ENCODE data around the gene FKBP15. TPM values are rescaled to one million over a fixed set of nuclear protein-coding genes. Genes with fewer than 3 reads are reported as not detected.
A peak's percentile ranks its signal among the peaks of the same experiment; 100 is the strongest.
"Not testable (repeated sequence)": the region's sequence is repeated elsewhere in the genome, so short reads cannot be mapped to it uniquely, and the experiment has no call there.

FKBP15 gene
- total and polyA plus RNA-seq, 9 donors: 16.8 to 24.2 (median 20.1) TPM

DNA sequence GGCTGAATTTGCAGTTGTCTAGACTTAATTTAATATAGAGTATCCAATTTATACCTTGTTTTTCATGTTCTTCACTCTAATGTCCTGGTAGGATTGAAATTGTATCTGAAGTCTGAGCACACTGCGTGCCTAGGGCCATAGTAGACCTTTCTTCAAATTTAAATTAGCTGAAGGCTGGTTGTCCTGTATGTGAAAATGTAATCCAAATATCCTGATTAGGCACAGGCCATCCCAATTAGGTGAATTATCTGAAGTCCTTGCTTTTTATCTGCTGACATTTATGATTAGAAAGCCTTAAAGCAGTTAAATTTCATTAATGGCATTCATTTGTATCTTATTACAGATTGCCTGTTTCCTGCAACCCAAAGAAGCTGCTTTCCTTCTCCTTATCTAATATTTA, 33.9 kb upstream of the FKBP15 start:
- no peak for DNase-seq
- Histone ChIP-seq H3K4me1 (ENCODE audit: control insufficient read depth, insufficient read depth, low read length) (no peaks in the 10 kb centered on the region), H3K27me3 (ENCODE audit: control insufficient read depth, insufficient read depth, low read length) (no peaks in the 10 kb centered on the region), H3K36me3 (ENCODE audit: control insufficient read depth, insufficient read depth, low read length) (peaks cover 17% of the 10 kb centered on the region), H3K27ac (ENCODE audit: low read length) (no peak overlapping the region), H3K9me3 (replicated peaks; ENCODE audit: control insufficient read depth, low read depth, low read length) (peaks cover 3% of the 10 kb centered on the region), H3K4me3 (ENCODE audit: low read length) (no peak overlapping the region)
- WGBS (ENCODE audit: insufficient coverage): no CpG with 5 or more reads among the region's 1 CpG

DNA sequence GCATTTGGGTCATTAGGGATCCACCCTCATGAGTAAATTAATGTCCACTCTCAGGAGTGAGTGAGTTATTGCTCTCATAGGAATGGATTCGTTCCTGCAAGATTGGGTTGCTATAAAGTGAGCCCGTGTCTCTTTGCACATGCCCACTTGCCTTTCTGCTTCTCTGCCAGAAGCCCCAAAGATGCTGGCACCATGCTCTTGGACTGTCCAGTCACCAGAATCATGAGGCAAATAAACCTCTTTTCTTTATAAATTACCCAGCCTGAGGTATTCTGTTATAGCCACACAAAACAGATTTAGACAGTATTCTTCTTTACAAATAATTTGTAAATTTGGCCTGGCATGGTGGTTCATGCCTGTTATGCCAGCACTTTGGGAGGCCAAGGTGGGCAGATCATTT, 29.7 kb upstream of the FKBP15 start:
- DNase-seq: no peak
- H3K4me3 ChIP-seq (ENCODE audit: low read length): no peak overlapping the region
- no peaks in the 10 kb centered on the region for H3K36me3 ChIP-seq (ENCODE audit: control insufficient read depth, insufficient read depth, low read length)
- 89% methylated on average over 1 of the region's 2 CpGs for WGBS (ENCODE audit: insufficient coverage)
- H3K4me1 ChIP-seq (ENCODE audit: control insufficient read depth, insufficient read depth, low read length): no peaks in the 10 kb centered on the region
- no peaks in the 10 kb centered on the region for H3K27me3 ChIP-seq (ENCODE audit: control insufficient read depth, insufficient read depth, low read length)
- peaks cover 3% of the 10 kb centered on the region for H3K9me3 ChIP-seq (replicated peaks; ENCODE audit: control insufficient read depth, low read depth, low read length)
- no peak overlapping the region for H3K27ac ChIP-seq (ENCODE audit: low read length)

DNA sequence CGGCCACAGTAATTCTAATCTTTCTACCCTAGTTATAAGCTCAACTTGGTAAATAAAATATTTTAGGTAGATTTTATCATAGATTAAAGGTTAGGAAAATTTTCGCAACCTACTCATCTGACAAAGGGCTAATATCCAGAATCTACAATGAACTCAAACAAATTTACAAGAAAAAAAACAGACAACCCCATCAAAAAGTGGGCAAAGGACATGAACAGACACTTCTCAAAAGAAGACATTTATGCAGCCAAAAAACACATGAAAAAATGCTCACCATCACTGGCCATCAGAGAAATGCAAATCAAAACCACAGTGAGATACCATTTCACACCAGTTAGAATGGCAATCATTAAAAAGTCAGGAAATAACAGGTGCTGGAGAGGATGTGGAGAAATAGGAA, 28.6 kb upstream of the FKBP15 start:
- H3K4me1 ChIP-seq (ENCODE audit: control insufficient read depth, insufficient read depth, low read length); DNase-seq; H3K27ac ChIP-seq (ENCODE audit: low read length); H3K9me3 ChIP-seq (replicated peaks; ENCODE audit: control insufficient read depth, low read depth, low read length); H3K36me3 ChIP-seq (ENCODE audit: control insufficient read depth, insufficient read depth, low read length); H3K27me3 ChIP-seq (ENCODE audit: control insufficient read depth, insufficient read depth, low read length); H3K4me3 ChIP-seq (ENCODE audit: low read length): not testable (repeated sequence)
- no CpG with 5 or more reads among the region's 2 CpGs for WGBS (ENCODE audit: insufficient coverage)

DNA sequence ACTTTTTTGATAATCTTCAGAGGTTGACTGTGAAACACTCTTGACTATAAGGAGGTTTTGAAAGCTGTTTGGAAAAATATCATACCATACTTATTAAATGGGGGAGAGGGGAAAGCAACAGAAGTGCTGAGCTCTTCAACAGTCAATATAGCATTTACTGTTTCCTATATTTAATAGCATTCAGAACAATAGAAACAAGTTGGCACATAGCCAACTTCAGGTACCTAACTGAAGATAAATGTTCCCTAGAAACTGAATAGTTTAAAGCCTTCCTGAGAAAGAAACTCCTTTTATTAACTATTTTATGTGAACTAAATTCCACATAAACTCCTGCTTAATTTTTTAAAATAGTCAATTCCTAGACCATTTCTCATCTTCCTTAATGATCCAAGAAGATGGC, 26.6 kb upstream of the FKBP15 start:
- peaks cover 3% of the 10 kb centered on the region for H3K9me3 ChIP-seq (replicated peaks; ENCODE audit: control insufficient read depth, low read depth, low read length)
- no peaks in the 10 kb centered on the region for H3K36me3 ChIP-seq (ENCODE audit: control insufficient read depth, insufficient read depth, low read length)
- H3K4me3 ChIP-seq (ENCODE audit: low read length): no peak overlapping the region
- H3K27ac ChIP-seq (ENCODE audit: low read length): no peak overlapping the region
- peak; percentile 5 for DNase-seq
- no peaks in the 10 kb centered on the region for H3K4me1 ChIP-seq (ENCODE audit: control insufficient read depth, insufficient read depth, low read length)
- no peaks in the 10 kb centered on the region for H3K27me3 ChIP-seq (ENCODE audit: control insufficient read depth, insufficient read depth, low read length)

DNA sequence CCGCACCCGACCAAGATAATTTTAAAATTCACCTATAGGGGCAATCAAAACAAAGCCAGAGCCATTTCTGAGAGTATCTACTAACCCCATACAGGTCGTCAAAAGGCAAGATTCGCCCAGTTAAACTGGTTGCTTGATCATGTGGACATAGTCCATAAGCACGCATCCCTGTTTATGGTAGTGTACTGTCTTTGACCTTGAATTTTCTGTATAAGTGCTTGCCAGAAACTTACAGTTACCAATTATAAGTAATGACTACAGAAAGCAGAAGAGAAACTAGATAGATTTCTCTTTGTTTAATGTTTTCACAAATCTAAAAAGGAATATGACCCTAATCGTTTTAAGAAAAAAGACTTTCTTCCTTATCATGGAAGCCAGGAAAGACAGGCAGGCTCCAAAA, 25.9 kb upstream of the FKBP15 start:
- Histone ChIP-seq H3K4me3 (ENCODE audit: low read length) (no peak overlapping the region), H3K27ac (ENCODE audit: low read length) (no peak overlapping the region), H3K4me1 (ENCODE audit: control insufficient read depth, insufficient read depth, low read length) (no peaks in the 10 kb centered on the region), H3K9me3 (replicated peaks; ENCODE audit: control insufficient read depth, low read depth, low read length) (peaks cover 3% of the 10 kb centered on the region), H3K27me3 (ENCODE audit: control insufficient read depth, insufficient read depth, low read length) (no peaks in the 10 kb centered on the region), H3K36me3 (ENCODE audit: control insufficient read depth, insufficient read depth, low read length) (no peaks in the 10 kb centered on the region)
- DNase-seq: no peak
- WGBS (ENCODE audit: insufficient coverage): 90% methylated on average over 2 of the region's 6 CpGs

DNA sequence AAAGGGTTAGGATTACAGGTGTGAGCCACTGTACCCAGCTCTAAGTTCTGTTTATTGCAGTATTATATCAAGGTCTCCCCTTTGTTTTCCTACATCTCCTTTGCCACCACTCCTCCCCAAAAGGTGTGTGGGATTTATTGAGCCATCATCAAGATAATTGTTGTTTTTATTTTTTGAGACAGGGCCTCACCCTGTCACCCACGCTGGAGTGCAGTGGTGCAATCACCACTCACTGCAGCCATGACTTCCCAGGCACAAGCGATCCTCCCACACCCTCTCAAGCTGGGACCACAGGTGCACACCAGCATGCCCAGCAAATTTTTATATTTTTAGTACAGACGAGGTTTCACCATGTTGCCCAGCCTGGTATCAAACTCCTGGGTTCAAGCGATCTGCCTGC, 24.8 kb upstream of the FKBP15 start:
- Histone ChIP-seq H3K27ac (ENCODE audit: low read length) (no peak overlapping the region), H3K9me3 (replicated peaks; ENCODE audit: control insufficient read depth, low read depth, low read length) (peaks cover 3% of the 10 kb centered on the region), H3K4me1 (ENCODE audit: control insufficient read depth, insufficient read depth, low read length) (no peaks in the 10 kb centered on the region), H3K4me3 (ENCODE audit: low read length) (no peak overlapping the region), H3K27me3 (ENCODE audit: control insufficient read depth, insufficient read depth, low read length) (no peaks in the 10 kb centered on the region), H3K36me3 (ENCODE audit: control insufficient read depth, insufficient read depth, low read length) (no peaks in the 10 kb centered on the region)
- no peak for DNase-seq
- 96% methylated on average over 4 of the region's 4 CpGs for WGBS (ENCODE audit: insufficient coverage)

DNA sequence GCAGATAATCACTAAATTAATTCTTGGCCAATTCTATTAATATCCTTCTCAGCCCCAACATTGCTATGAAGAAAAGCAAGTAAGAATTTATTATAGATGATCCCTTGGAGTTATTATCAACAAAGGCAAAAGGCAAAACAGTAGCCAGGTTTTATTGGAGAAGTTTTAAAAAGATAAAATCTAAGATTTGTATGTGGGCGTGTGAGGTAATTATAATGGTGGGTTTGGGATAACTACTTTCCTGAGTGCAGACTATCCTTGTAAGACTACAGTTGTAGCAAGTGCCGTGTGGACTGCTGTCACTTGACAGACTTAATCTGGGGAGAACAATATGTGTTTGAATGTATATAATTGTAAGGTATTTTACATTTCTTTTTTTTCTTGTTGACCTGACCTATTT, 23.5 kb upstream of the FKBP15 start:
- Histone ChIP-seq H3K4me1 (ENCODE audit: control insufficient read depth, insufficient read depth, low read length) (no peaks in the 10 kb centered on the region), H3K36me3 (ENCODE audit: control insufficient read depth, insufficient read depth, low read length) (no peaks in the 10 kb centered on the region), H3K4me3 (ENCODE audit: low read length) (no peak overlapping the region), H3K27ac (ENCODE audit: low read length) (no peak overlapping the region), H3K27me3 (ENCODE audit: control insufficient read depth, insufficient read depth, low read length) (no peaks in the 10 kb centered on the region), H3K9me3 (replicated peaks; ENCODE audit: control insufficient read depth, low read depth, low read length) (no peaks in the 10 kb centered on the region)
- WGBS (ENCODE audit: insufficient coverage): 100% methylated on average over 1 of the region's 2 CpGs
- DNase-seq: no peak

DNA sequence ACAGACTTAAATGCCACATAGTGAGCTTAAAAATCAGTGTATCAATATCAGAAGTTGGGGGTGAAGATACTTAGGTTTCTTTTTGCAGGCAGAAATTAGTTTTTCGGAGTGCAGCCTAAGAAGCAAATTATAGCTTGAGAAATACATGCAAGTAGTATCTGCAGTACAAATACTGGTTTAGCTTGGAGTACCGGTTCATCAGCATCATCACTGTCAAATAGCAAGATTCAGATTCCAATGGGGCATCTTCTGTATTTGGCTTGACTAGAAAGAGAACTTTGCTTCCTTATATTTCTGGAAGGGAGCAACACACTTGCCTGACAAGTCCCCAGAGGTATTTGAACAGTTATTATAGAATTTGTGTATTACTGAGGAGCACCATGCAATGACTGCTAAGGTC, 20.1 kb upstream of the FKBP15 start:
- no peaks in the 10 kb centered on the region for H3K36me3 ChIP-seq (ENCODE audit: control insufficient read depth, insufficient read depth, low read length)

DNA sequence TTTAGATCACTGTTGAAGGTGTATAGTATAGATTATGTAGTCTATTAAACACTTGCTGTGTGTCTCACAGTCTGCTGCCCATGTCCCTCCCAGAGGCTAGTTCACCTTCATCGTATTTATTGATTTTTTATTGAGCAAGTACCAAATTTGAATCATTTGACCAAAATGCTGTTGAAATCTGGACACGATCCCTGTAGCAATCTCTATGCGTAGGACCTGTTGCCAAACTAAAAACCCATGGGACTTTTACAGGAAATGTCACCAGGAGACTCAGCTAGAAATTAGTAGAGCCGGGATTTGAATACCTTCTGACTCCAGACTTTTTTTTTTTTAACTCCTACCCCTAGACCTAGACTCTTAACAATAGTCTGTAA, 17.8 kb upstream of the FKBP15 start:
- Histone ChIP-seq H3K27ac (ENCODE audit: low read length) (no peak overlapping the region), H3K27me3 (ENCODE audit: control insufficient read depth, insufficient read depth, low read length) (no peaks in the 10 kb centered on the region), H3K4me1 (ENCODE audit: control insufficient read depth, insufficient read depth, low read length) (no peaks in the 10 kb centered on the region), H3K36me3 (ENCODE audit: control insufficient read depth, insufficient read depth, low read length) (no peaks in the 10 kb centered on the region), H3K4me3 (ENCODE audit: low read length) (no peak overlapping the region), H3K9me3 (replicated peaks; ENCODE audit: control insufficient read depth, low read depth, low read length) (no peaks in the 10 kb centered on the region)
- WGBS (ENCODE audit: insufficient coverage): no CpG with 5 or more reads among the region's 4 CpGs
- peak; percentile 24 for DNase-seq

More for the DNA sequence above, 20.1 kb upstream of the FKBP15 start:
- no peaks in the 10 kb centered on the region for H3K4me1 ChIP-seq (ENCODE audit: control insufficient read depth, insufficient read depth, low read length)
- H3K27ac ChIP-seq (ENCODE audit: low read length): no peak overlapping the region
- DNase-seq: no peak
- WGBS (ENCODE audit: insufficient coverage): 100% methylated on average over 1 of the region's 2 CpGs
- no peak overlapping the region for H3K4me3 ChIP-seq (ENCODE audit: low read length)
- H3K9me3 ChIP-seq (replicated peaks; ENCODE audit: control insufficient read depth, low read depth, low read length): no peaks in the 10 kb centered on the region
- H3K27me3 ChIP-seq (ENCODE audit: control insufficient read depth, insufficient read depth, low read length): no peaks in the 10 kb centered on the region

DNA sequence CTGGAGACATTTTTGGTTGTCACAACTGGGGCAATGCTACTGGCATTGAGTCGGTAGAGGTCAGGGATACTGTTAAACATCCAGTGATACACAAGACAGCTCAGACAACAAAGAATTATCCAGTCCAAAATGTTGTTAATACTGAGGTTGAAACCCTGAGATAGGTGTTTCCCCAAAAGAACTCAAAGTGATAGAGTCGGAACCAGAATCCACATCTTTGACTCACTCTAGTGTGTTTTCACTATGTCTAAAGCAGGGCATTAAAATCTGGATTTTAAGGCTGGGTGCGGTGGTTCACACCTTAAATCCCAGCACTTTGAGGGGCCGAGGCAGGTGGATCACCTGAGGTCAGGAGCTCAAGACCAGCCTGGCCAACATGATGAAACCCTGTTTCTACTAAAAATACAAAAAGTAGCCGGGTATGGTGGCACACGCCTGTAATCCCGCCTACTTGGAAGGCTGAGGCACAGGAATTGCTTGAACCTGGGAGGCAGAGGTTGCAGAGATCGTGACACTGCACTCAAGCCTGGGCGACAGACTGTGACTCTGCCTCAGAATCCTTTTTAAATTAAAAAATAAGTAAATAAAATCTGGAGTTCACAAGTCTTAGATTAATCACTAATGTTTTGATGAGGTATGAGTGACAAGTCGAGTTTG, 17.3 kb upstream of the FKBP15 start:
- WGBS (ENCODE audit: insufficient coverage): 93% methylated on average over 4 of the region's 10 CpGs
- no peak for DNase-seq
- H3K27me3 ChIP-seq (ENCODE audit: control insufficient read depth, insufficient read depth, low read length): no peaks in the 10 kb centered on the region
- H3K36me3 ChIP-seq (ENCODE audit: control insufficient read depth, insufficient read depth, low read length): no peaks in the 10 kb centered on the region
- H3K4me3 ChIP-seq (ENCODE audit: low read length): no peak overlapping the region
- H3K27ac ChIP-seq (ENCODE audit: low read length): no peak overlapping the region
- no peaks in the 10 kb centered on the region for H3K9me3 ChIP-seq (replicated peaks; ENCODE audit: control insufficient read depth, low read depth, low read length)
- H3K4me1 ChIP-seq (ENCODE audit: control insufficient read depth, insufficient read depth, low read length): no peaks in the 10 kb centered on the region

DNA sequence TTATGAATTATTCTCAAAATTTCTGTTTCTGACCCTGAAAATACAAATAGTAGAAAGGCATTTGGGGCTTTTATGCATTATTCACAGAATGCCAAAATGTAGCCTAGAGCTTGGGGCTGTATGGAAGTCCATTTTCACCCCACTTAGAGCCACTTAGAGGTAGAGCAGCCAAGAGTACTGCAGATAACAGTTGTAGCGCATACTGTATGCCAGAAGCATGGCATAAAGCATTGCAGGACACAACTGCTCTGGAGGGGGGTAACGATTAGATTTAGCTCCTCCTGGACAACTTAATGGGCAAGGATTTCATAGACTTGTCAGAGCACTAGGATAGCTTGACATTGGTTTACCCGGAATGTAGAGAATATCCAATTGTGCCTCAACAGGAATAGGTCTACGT, 15.9 kb upstream of the FKBP15 start:
- no peaks in the 10 kb centered on the region for H3K36me3 ChIP-seq (ENCODE audit: control insufficient read depth, insufficient read depth, low read length)
- H3K9me3 ChIP-seq (replicated peaks; ENCODE audit: control insufficient read depth, low read depth, low read length): no peaks in the 10 kb centered on the region
- H3K4me3 ChIP-seq (ENCODE audit: low read length): no peak overlapping the region
- no peak for DNase-seq
- no peaks in the 10 kb centered on the region for H3K4me1 ChIP-seq (ENCODE audit: control insufficient read depth, insufficient read depth, low read length)
- no peaks in the 10 kb centered on the region for H3K27me3 ChIP-seq (ENCODE audit: control insufficient read depth, insufficient read depth, low read length)
- H3K27ac ChIP-seq (ENCODE audit: low read length): no peak overlapping the region
- WGBS (ENCODE audit: insufficient coverage): 91% methylated on average over 3 of the region's 4 CpGs

Data from muscle of leg (tissue), 11 donors.